ENCODE data around the gene CSF3R.

CSF3R gene

DNA sequence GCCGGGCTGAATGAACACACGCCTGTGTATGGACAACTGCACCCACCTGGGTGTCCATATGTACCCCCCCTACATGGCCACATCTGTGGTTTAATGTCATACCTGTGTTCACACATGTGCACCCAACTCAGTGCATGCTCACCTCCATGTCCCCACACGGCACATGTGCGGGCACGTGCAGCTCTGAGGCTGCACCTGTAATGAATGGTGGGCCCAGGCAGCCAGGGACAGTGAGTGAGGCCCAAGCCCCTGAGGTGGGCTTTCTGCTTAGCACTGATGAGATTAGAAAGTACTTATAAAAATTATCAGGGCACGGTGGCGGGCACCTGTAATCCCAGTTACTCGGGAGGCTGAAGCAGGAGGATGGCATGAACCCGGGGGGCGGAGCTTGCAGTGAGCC lies 42.5 kb upstream of the CSF3R start:
- no peak overlapping the region for H3K4me3 ChIP-seq (ENCODE audit: low read depth, low read length)
- TF ChIP-seq, protein P1, sequence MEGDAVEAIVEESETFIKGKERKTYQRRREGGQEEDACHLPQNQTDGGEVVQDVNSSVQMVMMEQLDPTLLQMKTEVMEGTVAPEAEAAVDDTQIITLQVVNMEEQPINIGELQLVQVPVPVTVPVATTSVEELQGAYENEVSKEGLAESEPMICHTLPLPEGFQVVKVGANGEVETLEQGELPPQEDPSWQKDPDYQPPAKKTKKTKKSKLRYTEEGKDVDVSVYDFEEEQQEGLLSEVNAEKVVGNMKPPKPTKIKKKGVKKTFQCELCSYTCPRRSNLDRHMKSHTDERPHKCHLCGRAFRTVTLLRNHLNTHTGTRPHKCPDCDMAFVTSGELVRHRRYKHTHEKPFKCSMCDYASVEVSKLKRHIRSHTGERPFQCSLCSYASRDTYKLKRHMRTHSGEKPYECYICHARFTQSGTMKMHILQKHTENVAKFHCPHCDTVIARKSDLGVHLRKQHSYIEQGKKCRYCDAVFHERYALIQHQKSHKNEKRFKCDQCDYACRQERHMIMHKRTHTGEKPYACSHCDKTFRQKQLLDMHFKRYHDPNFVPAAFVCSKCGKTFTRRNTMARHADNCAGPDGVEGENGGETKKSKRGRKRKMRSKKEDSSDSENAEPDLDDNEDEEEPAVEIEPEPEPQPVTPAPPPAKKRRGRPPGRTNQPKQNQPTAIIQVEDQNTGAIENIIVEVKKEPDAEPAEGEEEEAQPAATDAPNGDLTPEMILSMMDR (IDR thresholded peaks at IDR 0.05; ENCODE audit: low read depth, low read length): no peak

- TF ChIP-seq, protein P1 (IDR thresholded peaks at IDR 0.05; ENCODE audit: low read depth, low read length): no peak
These were observed 41.8 kb upstream of the CSF3R start for GRCh38 chr1:36524359-36525062.

DNA sequence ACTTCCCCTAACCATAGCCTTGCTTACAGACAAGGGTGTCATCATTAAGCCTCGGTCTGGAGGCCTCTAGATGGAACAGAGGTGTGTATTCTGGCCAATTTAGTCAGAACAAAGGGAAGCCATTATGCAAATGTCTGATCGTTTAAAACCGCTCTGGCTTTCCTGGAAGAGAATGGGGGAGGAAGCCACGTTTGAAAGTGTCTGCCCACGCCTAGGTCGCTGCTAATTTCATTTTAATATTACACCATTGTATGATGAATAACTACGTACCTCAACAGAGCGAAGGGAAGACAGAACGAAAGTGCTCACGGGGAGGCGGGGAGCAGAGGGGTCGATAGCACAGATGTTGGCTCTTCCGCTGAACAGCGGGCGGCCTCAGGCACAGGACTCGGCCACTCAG lies 41.1 kb upstream of the CSF3R start:
- H3K4me3 ChIP-seq (ENCODE audit: low read depth, low read length): no peak overlapping the region
- TF ChIP-seq, protein P1 (IDR thresholded peaks at IDR 0.05; ENCODE audit: low read depth, low read length): no peak

More at GRCh38 chr1:36524359-36525062, 41.8 kb upstream of the CSF3R start:
- no peak overlapping the region for H3K4me3 ChIP-seq (ENCODE audit: low read depth, low read length)

GRCh38 chr1:36523230-36523495 lies 40.5 kb upstream of the CSF3R start:
- no peak overlapping the region for H3K4me3 ChIP-seq (ENCODE audit: low read depth, low read length)

DNA sequence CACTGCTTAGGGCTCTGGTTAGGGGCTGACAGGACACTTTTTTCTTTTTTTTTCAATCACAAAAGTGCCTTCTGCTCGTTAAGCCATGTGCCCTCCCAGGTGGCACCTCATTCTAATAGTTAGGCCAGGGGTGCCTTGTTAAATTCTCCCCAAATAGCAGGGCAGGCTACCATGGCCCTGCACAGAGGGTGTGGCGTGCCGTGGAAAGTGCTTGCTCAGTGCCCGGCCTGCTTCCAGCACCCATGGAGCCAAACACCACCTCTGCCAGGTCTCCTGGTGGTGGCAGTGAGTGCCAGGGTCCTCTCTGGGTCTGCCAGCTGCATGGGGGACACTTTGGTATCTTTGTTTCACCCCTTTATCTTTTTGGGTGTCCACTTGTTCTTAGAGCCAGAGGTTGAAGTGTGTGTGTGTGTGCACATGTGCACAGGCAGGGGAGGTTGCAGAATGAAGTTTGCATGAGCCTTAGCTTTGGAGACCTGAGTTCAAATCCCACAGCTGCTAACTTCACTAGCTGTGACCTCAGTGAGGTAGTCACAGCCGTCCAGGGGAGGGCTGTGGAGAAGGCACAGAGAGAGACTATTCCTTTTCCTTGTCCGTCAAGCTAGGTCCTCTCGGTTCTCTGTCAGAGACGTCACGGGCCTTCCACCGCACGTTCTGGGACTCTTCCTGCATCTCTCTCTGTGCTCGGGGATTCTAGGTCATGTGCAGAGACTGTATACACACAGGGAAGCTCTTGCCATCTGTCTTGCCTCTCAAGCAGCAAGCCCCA lies 39.9 kb upstream of the CSF3R start:
- TF ChIP-seq, protein P1 (IDR thresholded peaks at IDR 0.05; ENCODE audit: low read depth, low read length): no peak
- no peak overlapping the region for H3K4me3 ChIP-seq (ENCODE audit: low read depth, low read length)

More at GRCh38 chr1:36523230-36523495, 40.5 kb upstream of the CSF3R start:
- TF ChIP-seq, protein P1 (IDR thresholded peaks at IDR 0.05; ENCODE audit: low read depth, low read length): no peak

DNA sequence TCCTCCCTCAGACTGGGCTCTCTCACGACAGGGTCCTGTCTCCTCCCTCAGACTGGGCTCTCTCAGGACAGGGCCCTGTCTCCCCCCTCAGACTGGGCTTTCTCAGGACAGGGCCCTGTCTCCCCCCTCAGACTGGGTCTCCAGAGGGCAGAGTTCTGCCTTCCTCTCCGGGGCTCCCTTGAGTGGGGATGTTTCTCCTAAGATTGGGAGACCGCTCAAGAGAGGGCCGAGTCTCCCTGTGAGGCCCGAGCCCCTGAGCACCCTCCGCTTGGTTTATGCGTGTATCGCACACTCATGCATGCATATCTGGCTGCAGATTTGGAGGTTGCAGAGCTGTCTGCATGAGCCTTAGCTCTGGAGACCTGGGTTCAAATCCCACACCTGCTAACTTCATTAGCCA lies 39.3 kb upstream of the CSF3R start:
- TF ChIP-seq, protein P1 (IDR thresholded peaks at IDR 0.05; ENCODE audit: low read depth, low read length): no peak
- H3K4me3 ChIP-seq (ENCODE audit: low read depth, low read length): no peak overlapping the region

GRCh38 chr1:36520771-36521420 lies 38.2 kb upstream of the CSF3R start:
- no peak overlapping the region for H3K4me3 ChIP-seq (ENCODE audit: low read depth, low read length)
- TF ChIP-seq, protein P1 (IDR thresholded peaks at IDR 0.05; ENCODE audit: low read depth, low read length): no peak

All from WI38 (cell line).